ENCODE measurements around the gene EHD1.
A peak's percentile ranks its signal among the peaks of the same experiment; 100 is the strongest.

EHD1 gene

GRCh38 chr11:64871492-64871891 is 6.9 kb downstream of the EHD1 start:
- no peak for DNase-seq

GRCh38 chr11:64870893-64871466 is 7.4 kb downstream of the EHD1 start:
- no peak for DNase-seq

- no peak for DNase-seq
Measured at GRCh38 chr11:64870176-64870892, 8.1 kb downstream of the EHD1 start.

DNA sequence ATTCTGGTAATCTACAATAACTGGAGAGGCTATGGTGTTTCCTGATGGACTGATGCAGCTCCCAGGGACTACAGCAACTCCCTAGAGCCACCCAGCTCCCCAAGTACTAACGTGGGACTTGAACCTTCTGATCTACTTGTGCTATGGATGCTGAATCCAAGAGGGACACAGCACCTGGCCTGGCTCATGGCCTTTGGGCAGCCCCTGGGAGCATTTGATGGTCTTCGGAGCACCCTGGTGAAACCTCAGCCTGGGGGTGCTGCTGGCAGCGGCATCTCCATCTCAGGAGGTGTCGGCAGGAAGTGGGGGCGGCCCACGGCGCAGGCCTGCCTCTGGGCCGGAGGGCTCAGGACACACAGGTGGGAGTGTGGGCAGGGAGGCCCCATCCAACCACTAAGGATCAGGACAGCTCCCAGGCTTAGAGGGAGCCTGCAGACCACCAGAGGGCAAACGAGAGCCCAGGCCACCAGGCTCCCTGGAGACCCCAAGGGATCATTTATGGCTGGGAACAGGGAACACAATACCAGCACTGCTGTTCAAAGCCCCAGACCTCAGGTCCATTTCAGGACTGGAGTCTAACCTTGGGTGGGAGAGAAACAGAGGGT is 8.7 kb downstream of the EHD1 start:
- no peak for DNase-seq

DNA sequence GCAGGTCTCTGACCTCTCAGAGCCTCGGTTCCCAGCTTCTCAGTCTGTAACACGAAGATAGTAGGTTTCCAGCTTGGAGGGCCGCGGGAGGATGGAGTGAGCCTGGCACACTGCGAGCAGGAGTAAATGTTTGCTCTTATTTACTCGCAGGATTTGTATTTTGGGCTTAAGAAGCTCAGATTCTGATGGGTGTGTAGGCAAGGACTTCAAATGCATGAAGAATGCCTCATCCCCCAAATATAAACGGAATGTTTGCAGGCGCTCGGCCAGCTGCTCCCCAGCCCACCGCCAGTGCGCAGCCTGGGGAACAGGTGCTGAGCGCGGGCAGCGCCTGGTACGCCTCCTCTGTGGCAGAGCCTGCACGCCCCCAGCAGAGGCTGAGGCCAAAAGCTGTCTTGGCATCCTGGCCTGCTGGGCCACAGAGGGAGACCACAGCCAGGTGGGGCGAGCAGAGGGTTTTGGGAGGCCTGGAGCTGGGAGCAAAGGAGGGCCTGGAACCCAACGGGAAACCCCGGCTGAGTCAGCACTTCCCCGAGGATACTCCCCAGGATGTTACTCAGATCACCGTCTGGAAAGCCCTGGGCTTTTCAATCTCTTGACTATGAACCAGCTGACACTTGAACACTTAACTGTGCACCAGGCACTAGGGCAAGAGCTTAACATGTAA is 9.4 kb downstream of the EHD1 start:
- no peak for DNase-seq

DNA sequence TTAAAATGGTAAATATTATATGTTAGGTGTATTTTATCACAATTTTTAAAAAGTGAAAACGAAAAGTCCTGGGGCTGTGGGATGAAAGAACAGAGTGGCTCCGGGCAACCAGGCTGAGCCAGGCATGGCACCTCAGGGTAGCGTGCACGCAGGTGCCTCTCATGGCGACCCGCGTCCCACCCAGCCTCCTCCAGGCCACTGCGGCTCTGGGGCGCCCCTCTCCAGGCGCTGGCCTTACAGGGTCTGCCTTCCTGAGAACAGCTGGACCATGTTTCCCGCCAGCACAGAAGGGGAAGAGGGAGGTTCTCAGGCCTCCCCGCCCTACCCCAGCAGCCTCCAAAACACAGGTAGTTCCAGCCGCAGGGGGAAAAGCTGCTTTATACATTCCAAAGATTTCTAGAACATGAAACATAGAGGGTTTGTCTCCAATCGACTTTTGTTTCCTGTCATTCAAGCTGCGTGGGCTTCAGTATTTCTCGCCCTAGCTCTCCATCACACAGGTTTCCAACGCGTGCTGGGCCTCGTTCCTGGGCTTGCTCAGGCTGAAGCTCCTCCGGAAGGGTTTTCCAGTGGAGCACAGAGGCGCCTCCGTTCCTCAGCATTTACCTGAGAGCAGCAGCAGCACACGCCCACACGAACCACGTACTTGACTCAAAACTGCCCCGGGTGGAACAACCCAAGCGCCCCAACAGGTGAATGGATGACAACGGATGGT is 10.5 kb downstream of the EHD1 start:
- no peak for DNase-seq

DNA sequence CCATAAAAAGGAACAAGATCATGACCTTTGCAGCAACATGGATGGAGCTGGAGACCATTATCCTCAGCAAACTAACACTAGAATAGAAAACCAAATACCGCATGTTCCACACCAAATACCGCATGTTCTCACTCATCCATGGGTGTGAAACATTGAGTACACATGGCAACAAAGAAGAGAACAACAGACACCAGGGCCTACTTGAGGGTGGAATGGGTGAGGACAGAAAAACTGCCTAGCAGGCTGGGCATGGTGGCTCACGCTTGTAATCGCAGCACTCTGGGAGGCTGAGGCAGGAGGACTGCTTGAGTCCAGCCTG is 12.3 kb downstream of the EHD1 start:
- DNase-seq, result no peak

DNA sequence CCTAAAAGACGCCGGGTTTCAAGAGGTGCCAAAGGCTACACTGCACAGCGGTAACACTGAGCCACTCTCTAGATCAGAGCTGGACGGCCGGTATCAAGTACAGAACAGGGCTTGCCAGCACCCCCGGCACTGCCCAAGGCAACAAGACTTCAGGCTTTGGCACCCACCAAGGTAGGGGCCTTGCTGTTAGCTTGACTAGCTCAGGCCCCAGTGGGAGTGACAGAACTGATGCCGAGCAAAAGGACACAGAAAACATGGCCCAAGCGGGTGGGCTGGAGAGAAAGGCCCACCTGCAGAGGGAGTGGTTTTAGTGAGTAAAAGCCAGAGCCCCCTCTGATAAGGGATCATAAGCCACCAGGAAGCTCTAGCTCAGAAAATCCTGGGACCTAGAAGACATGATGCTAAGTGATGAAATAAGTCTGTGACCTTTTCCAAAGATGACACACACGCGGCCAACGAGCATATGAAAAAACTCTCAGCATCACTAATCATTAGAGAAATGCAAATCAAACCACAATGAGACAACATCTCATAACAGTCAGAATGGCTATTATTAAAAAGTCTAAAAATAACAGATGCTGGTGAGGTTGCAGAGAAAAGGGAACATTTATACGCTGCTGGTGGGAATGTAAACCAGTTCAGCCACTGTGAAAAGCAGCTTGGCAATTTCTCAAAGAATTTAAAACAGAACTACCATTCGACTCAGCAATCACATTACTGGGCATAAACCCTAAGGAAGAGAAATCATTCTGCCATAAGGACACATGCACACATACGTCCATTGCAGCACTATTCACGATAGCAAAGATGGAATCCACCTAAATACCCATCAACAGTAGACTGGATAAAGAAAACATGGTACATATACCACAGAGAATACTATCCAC is 12.9 kb downstream of the EHD1 start:
- DNase-seq, result no peak

DNA sequence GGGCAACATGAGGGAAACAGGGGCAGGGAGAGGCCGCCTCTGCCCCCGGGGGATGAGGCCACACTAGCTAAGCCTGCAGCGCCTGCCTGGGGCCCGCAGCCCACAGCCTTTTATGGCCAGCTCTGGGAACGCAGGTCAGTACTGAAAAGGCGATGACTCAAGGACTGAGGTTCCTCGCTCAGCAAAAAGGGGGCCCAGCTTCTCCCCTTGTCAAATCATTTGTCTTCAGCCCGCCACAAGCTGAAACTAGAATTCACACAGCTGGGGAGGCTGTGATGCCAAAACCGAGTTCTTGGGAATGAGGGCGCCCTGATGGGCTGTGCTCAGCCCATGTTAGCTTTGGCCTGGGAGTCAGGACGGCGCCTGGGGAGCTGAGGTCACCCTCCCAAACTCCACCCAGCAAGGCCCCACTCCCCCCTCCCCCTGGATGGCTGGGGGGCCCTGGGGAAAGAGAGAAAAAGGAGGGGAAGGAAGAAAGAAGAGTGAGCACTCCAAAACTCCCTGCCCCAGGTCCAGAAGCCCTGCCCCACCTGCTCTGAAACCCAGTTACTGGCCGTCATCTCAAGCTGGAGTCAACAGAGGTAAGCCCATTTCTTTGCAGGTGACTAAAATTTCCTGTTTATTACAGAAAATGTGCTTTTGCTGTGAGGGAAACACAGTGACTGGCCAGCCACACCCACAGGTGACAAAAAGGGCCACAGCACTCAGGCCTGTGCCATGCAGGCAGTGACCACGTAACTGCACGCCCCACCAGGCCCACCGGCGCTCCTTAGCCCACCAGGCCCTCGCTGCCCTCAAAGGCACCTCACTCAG is 13.7 kb downstream of the EHD1 start:
- DNase-seq, result no peak

DNA sequence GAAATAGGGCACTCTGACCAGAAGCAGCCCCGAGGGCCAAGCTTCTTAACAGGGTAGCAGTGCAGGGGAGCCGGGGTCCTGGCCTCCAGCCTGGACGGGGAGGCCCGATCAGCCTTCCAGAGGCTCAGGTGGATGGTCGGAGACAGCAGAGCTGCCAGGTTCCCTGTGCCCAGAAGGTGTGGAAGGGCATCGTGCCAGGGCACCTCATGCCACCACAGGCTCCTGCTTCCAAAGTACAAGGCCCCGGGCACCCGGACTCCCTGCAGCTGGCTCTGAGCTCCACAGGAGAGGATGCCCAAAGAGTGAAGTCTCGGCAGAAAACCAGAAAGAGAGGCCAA is 14.3 kb downstream of the EHD1 start:
- DNase-seq, result no peak

DNA sequence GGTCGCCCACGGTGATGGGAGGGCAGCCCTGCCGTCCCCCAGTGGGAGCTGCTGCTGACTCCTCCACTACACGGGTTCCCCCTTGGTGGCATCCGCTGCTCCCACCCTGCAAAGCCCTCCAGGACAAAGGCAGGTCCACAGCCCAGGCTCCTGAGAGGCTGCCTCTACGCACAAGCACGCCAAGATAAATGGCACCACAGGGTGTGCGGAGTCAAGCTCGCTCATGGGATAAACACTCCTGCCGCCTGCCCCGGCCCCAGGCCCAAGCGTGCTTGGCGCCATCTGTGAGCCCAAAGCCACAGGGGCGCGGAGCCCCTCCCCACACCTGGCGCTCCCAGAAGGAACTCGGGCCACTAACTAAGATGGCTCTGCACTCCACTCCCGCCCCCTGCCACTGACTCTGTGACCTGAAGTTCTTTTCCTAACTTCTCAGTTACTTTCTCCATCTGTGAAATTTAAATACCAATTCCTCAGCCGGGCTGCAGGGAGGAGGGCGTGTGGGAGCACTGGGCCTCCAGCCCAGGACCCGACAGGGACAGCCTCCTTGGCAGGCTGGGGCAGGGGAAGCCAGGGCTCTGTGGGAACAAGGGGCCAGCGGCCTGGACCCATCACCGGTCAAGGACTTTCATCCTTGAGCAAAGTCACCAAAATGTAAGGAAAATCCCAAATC is 14.9 kb downstream of the EHD1 start:
- DNase-seq, result no peak

DNA sequence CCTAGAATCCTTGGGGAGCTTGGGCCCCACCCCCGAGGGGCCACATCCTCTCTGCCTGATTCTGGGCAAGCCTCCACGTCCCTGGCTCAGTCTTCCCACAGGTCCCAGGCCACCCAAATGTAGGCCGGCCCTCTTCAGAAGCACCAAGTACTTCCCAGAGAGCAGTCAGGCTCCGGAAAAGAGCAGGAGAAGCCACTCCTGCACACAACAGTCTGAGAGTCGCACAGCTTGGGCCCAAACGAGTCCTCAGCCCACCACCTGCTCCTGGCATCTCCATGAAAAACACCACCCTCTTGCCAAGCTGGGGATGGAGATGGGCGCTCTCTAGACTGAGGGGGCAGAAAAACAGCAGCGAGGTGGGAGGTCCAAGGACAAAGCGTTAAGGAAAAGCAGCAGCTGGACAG is 15.4 kb downstream of the EHD1 start:
- DNase-seq, result no peak

GRCh38 chr11:64861227-64861975 is 17.0 kb downstream of the EHD1 start:
- no peak for DNase-seq

DNA sequence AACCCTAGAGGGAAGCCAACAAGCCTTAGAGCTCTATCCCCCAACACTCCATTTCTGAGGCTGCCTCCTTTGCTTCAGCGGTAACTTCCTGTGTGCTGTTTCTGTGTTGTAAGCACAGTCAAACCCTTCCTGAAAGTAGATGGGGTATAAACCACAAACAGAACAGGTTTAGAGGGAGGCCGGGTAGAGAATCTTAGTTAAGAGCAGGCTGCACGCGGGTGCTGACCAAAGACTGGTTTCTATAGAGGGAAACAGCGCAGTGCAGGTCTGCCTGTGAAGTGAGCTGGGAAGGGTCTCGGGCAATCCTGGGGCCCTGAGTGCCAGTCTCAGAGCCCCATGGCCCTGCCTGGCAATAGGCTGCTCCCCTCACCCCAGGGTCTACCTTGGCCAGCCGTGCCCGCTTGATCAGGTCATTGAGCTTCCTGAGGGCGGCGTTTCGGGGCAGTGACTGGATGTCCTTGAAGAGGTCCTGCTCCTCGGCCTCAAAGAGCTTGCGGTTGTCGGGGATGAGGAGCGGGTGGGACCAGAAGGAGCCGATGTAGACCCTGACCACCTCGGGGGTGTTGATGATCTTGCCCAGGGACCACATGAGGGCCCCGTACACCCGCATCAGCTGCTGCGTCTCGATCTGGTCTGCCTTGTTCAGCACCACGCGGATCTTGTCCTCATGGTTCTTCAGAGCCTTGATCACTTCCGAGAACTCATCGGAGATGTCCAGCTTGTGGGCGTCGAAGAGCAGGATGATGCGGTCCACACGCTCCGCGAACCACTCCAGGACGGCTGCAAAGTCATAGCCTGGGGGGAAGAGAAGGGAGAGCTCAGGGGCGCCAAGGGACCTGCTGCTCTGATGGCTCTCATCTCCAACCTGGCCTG is 18.6 kb downstream of the EHD1 start:
- DNase-seq, result no peak

- DNase-seq, result peak; percentile 35
Measured at GRCh38 chr11:64858467-64859263, 19.8 kb downstream of the EHD1 start.

DNA sequence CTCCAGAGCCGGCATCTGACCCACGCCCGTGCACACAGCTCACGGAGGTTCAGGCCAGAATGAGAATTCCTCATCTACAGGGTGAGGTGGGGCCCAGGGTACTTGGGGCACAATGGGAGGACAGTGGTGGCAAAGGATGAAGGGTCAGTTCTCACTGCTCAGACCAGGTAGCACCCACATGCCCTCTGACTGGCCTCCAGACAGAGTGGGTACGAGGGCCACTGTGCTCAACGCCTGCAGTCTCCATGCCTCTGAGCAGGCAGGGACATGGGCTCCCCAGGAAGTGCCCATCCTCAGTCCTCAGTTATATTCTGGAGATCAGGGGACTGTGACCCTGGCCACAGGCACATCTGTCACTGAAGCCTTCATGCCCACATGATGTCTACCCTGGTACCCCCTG is 20.9 kb downstream of the EHD1 start:
- no peak for DNase-seq

DNA sequence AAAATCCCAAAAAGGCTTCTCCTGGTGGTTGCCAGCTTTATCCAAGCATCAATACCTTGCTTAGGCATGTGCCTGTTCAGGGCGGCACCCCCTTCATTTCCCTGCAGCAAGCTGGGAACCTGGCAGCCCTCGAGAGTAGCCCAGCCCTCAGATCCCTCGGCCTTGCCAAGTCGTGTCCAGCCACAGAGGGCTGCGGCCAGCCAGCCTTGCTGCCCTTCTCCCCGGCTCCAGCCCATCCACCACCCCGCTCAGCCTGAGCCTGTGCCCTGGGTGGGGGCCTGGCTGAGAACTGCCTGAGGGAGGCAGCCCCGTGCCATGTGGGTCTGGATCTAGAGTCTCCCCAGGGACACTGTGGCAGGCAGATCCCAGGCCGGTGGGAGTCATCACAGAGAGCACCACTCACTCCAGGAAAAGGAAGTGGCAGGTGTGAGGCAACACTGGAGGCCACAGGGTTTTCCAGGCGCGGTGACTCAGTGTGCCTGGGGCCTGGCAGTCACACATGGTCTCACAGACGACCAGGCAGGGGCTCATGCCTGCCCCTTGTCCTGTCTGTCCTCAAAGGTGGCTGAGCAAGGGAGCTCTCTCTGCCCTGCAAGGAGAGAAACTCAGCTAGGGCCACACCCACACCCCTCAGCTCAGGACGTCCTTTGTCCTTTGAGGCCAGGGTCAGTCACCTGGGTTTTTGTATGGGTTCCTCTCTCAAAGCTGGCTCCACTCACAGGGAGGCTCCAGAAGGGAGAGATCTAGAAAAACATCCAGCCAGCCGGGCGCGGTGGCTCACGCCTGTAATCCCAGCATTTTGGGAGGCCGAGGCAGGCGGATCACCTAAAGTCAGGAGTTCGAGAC is 21.8 kb downstream of the EHD1 start:
- DNase-seq, result no peak

All from activated CD4-positive, alpha-beta T cell treated with anti-CD3 and anti-CD28 coated beads for 1 hour (primary cell).